ENCODE measurements around the gene PI3.

The PI3 gene

GRCh38 chr20:45176526-45177267 lies 2.0 kb downstream of the PI3 start:
- no peaks in the 10 kb centered on the region for H4K20me1 ChIP-seq (ENCODE audit: low read depth, low read length)
- no peaks in the 10 kb centered on the region for H3K36me3 ChIP-seq (ENCODE audit: low read length)
- no peak overlapping the region for H3K4me3 ChIP-seq (ENCODE audit: insufficient read depth, low read length, poor library complexity, severe bottlenecking)
- no peaks in the 10 kb centered on the region for H3K9me3 ChIP-seq (ENCODE audit: insufficient read depth, low read length)
- no peaks in the 10 kb centered on the region for H3K9me2 ChIP-seq (replicated peaks; ENCODE audit: insufficient read depth, low read length)
- H3K79me2 ChIP-seq (ENCODE audit: insufficient read depth, low read length), result no peaks in the 10 kb centered on the region
- no peak for TF ChIP-seq CTCF (IDR thresholded peaks at IDR 0.05; ENCODE audit: insufficient read depth, low read length, poor library complexity, severe bottlenecking)
- no peak for TF ChIP-seq EZH2phosphoT487 (conservative IDR thresholded peaks at IDR 0.05; ENCODE audit: low read length)
- no peaks in the 10 kb centered on the region for H3K27me3 ChIP-seq (ENCODE audit: low read length)
- H3K9ac ChIP-seq (ENCODE audit: low read length), result no peak overlapping the region
- H3K27ac ChIP-seq (ENCODE audit: low read depth, low read length), result no peak overlapping the region
- H2AFZ ChIP-seq (ENCODE audit: low read depth, low read length, severe bottlenecking), result no peak overlapping the region
- no peaks in the 10 kb centered on the region for H3F3A ChIP-seq (ENCODE audit: insufficient read depth)
- H3K4me2 ChIP-seq (ENCODE audit: low read depth, low read length, poor library complexity, severe bottlenecking), result no peak overlapping the region

GRCh38 chr20:45179166-45179565 lies 4.5 kb downstream of the PI3 start:
- Histone ChIP-seq H3K9ac (ENCODE audit: low read length) (no peak overlapping the region), H3K4me3 (ENCODE audit: insufficient read depth, low read length, poor library complexity, severe bottlenecking) (no peak overlapping the region), H3K36me3 (ENCODE audit: low read length) (no peaks in the 10 kb centered on the region), H3K9me3 (ENCODE audit: insufficient read depth, low read length) (no peaks in the 10 kb centered on the region), H3K4me2 (ENCODE audit: low read depth, low read length, poor library complexity, severe bottlenecking) (no peak overlapping the region), H3K9me2 (replicated peaks; ENCODE audit: insufficient read depth, low read length) (no peaks in the 10 kb centered on the region), H4K20me1 (ENCODE audit: low read depth, low read length) (no peaks in the 10 kb centered on the region), H3F3A (ENCODE audit: insufficient read depth) (no peaks in the 10 kb centered on the region), H3K27ac (ENCODE audit: low read depth, low read length) (no peak overlapping the region), H3K27me3 (ENCODE audit: low read length) (no peaks in the 10 kb centered on the region), H2AFZ (ENCODE audit: low read depth, low read length, severe bottlenecking) (no peak overlapping the region), H3K79me2 (ENCODE audit: insufficient read depth, low read length) (no peaks in the 10 kb centered on the region)
- TF ChIP-seq EZH2phosphoT487 (conservative IDR thresholded peaks at IDR 0.05; ENCODE audit: low read length) (no peak), CTCF (IDR thresholded peaks at IDR 0.05; ENCODE audit: insufficient read depth, low read length, poor library complexity, severe bottlenecking) (no peak)

GRCh38 chr20:45181639-45182038 lies 6.9 kb downstream of the PI3 start:
- H4K20me1 ChIP-seq (ENCODE audit: low read depth, low read length), result no peaks in the 10 kb centered on the region
- no peaks in the 10 kb centered on the region for H3K36me3 ChIP-seq (ENCODE audit: low read length)
- H2AFZ ChIP-seq (ENCODE audit: low read depth, low read length, severe bottlenecking), result no peak overlapping the region
- H3K27ac ChIP-seq (ENCODE audit: low read depth, low read length), result no peak overlapping the region
- no peaks in the 10 kb centered on the region for H3K9me2 ChIP-seq (replicated peaks; ENCODE audit: insufficient read depth, low read length)
- H3K27me3 ChIP-seq (ENCODE audit: low read length), result no peaks in the 10 kb centered on the region
- H3K4me3 ChIP-seq (ENCODE audit: insufficient read depth, low read length, poor library complexity, severe bottlenecking), result no peak overlapping the region
- no peaks in the 10 kb centered on the region for H3K79me2 ChIP-seq (ENCODE audit: insufficient read depth, low read length)
- H3F3A ChIP-seq (ENCODE audit: insufficient read depth), result no peaks in the 10 kb centered on the region
- no peak overlapping the region for H3K9ac ChIP-seq (ENCODE audit: low read length)
- no peaks in the 10 kb centered on the region for H3K9me3 ChIP-seq (ENCODE audit: insufficient read depth, low read length)
- TF ChIP-seq EZH2phosphoT487 (conservative IDR thresholded peaks at IDR 0.05; ENCODE audit: low read length) (no peak), CTCF (IDR thresholded peaks at IDR 0.05; ENCODE audit: insufficient read depth, low read length, poor library complexity, severe bottlenecking) (no peak)
- H3K4me2 ChIP-seq (ENCODE audit: low read depth, low read length, poor library complexity, severe bottlenecking), result no peak overlapping the region
